ENCODE results near the gene GZMM.
A peak's percentile ranks its signal among the peaks of the same experiment; 100 is the strongest.

GZMM gene

GRCh38 chr19:522726-523125 is 21.1 kb upstream of the GZMM start:
- TF ChIP-seq CTCF (conservative IDR thresholded peaks at IDR 0.05; ENCODE audit: low read depth, low read length): no peak
- DNase-seq (ENCODE audit: low read depth): no peak
- H3K4me3 ChIP-seq (ENCODE audit: low read length): no peak overlapping the region

GRCh38 chr19:524062-524674 is 19.7 kb upstream of the GZMM start:
- H3K4me3 ChIP-seq (ENCODE audit: low read length): no peak overlapping the region
- TF ChIP-seq CTCF (conservative IDR thresholded peaks at IDR 0.05; ENCODE audit: low read depth, low read length): no peak
- no peak for DNase-seq (ENCODE audit: low read depth)

- no peak overlapping the region for H3K4me3 ChIP-seq (ENCODE audit: low read length)
- DNase-seq (ENCODE audit: low read depth): no peak
- TF ChIP-seq CTCF (conservative IDR thresholded peaks at IDR 0.05; ENCODE audit: low read depth, low read length): no peak
These were observed 18.8 kb upstream of the GZMM start for GRCh38 chr19:525029-525428.

- no peak for TF ChIP-seq CTCF (conservative IDR thresholded peaks at IDR 0.05; ENCODE audit: low read depth, low read length)
- no peak for DNase-seq (ENCODE audit: low read depth)
- H3K4me3 ChIP-seq (ENCODE audit: low read length): no peak overlapping the region
These were observed 17.9 kb upstream of the GZMM start for GRCh38 chr19:525857-526419.

- no peak for TF ChIP-seq CTCF (conservative IDR thresholded peaks at IDR 0.05; ENCODE audit: low read depth, low read length)
- peak overlapping the region; percentile 60 for H3K4me3 ChIP-seq (ENCODE audit: low read length)
- no peak for DNase-seq (ENCODE audit: low read depth)
These were observed 13.5 kb upstream of the GZMM start for GRCh38 chr19:530134-531008.

- no peak for TF ChIP-seq CTCF (conservative IDR thresholded peaks at IDR 0.05; ENCODE audit: low read depth, low read length)
- DNase-seq (ENCODE audit: low read depth): no peak
- H3K4me3 ChIP-seq (ENCODE audit: low read length): peak overlapping the region; percentile 60
These were observed 12.7 kb upstream of the GZMM start for GRCh38 chr19:531009-531752.
